Bone marrow (tissue), 2 donors: Measurements from ENCODE around the gene NBEAL1.
"Not testable (repeated sequence)": the region's sequence is repeated elsewhere in the genome, so short reads cannot be mapped to it uniquely, and the experiment has no call there.

Source experiments
- DNase-seq, 2 donors: peaks; one replicate each; lab custom pipeline; 2025; lab: John Stamatoyannopoulos, UW

Gene NBEAL1

GRCh38 chr2:203039211-203039610, 24.5 kb downstream of the NBEAL1 start:
- DNase-seq = not testable (repeated sequence)

- no peak for DNase-seq
These were observed 26.4 kb downstream of the NBEAL1 start for GRCh38 chr2:203040966-203041521.

GRCh38 chr2:203042178-203042577, 27.5 kb downstream of the NBEAL1 start:
- no peak for DNase-seq

GRCh38 chr2:203043226-203043625, 28.6 kb downstream of the NBEAL1 start:
- DNase-seq = no peak

GRCh38 chr2:203045867-203046266, 31.2 kb downstream of the NBEAL1 start:
- DNase-seq = no peak

- no peak for DNase-seq
These were observed 37.9 kb downstream of the NBEAL1 start for GRCh38 chr2:203052539-203052938.

- no peak for DNase-seq
These were observed 45.0 kb downstream of the NBEAL1 start for GRCh38 chr2:203059567-203060240.

GRCh38 chr2:203061346-203061745, 46.7 kb downstream of the NBEAL1 start:
- no peak for DNase-seq

- no peak for DNase-seq
These were observed 47.5 kb downstream of the NBEAL1 start for GRCh38 chr2:203062126-203062525.

GRCh38 chr2:203066519-203067091, 51.9 kb downstream of the NBEAL1 start:
- DNase-seq = not testable (repeated sequence)

- no peak for DNase-seq
These were observed 56.0 kb downstream of the NBEAL1 start for GRCh38 chr2:203070701-203071100.

- no peak for DNase-seq
These were observed 56.5 kb downstream of the NBEAL1 start for GRCh38 chr2:203071148-203071547.

GRCh38 chr2:203072371-203072770, 57.7 kb downstream of the NBEAL1 start:
- DNase-seq = no peak

GRCh38 chr2:203077451-203077850, 62.8 kb downstream of the NBEAL1 start:
- DNase-seq = no peak

- no peak for DNase-seq
These were observed 65.9 kb downstream of the NBEAL1 start for GRCh38 chr2:203080447-203081045.

GRCh38 chr2:203083328-203083727, 68.7 kb downstream of the NBEAL1 start:
- no peak for DNase-seq

- DNase-seq = not testable (repeated sequence)
These were observed 71.7 kb downstream of the NBEAL1 start for GRCh38 chr2:203086381-203086780.

GRCh38 chr2:203090721-203091120, 76.0 kb downstream of the NBEAL1 start:
- DNase-seq = not testable (repeated sequence)

- no peak for DNase-seq
These were observed 83.1 kb downstream of the NBEAL1 start for GRCh38 chr2:203097735-203098134.

- DNase-seq = not testable (repeated sequence)
These were observed 87.7 kb downstream of the NBEAL1 start for GRCh38 chr2:203102357-203102756.

- DNase-seq = no peak
These were observed 89.6 kb downstream of the NBEAL1 start for GRCh38 chr2:203104273-203104672.

GRCh38 chr2:203105996-203106395, 91.3 kb downstream of the NBEAL1 start:
- DNase-seq = no peak

- not testable (repeated sequence) for DNase-seq
These were observed 95.8 kb downstream of the NBEAL1 start for GRCh38 chr2:203110496-203110895.
